GM21423 (cell line): ENCODE data around the gene ATXN2L.
"Not testable (repeated sequence)": the region's sequence is repeated elsewhere in the genome, so short reads cannot be mapped to it uniquely, and the experiment has no call there.

Experiments used
- ATAC-seq: cut with Tn5 transposase; IDR thresholded peaks from one replicate; pipeline ENCODE4 v1.9.1; 2021; ENCODE audit warnings: mild to moderate bottlenecking, moderate library complexity; ENCODE audit not compliant: unreplicated experiment

The ATXN2L gene

DNA sequence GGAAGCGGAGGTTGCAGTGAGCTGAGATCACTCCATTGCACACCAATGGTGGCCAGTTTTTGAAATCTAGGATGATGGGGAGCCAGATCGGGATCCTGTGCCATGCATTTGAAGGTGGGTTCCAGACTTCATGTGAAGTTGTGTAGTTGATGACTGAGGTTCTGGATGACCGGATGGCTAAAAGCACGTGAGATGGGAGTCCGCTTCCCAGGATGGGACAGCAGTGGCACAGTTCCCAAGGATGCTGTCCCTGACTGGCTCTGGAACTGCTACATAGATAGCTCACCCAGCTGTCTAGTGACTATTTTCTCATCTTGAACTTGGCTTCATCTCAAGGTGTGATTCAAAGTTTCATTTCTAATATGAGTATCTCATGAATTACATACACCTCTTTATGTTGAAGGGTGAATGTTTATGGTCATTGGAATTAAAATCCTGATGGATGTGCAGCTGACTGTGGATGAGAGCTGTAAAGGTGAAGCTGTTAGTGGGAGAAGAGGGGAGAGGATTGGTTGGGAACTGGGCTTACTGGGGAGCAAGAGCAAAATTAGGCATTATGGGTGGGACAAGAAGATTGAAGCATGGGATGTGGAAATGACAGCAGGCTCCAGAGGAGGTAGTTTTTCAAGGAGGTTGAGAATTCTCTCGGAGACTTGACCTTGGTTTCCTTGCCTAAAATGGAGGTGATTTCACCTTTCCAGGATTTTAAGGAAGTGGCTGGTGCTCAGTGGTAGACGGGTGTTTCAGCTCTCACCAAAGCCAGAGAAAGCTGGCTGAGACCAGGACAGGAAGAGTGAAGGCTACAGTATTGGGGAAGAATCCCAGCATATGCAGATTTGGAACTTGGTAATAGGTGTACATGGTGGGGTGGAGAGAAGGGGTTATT, 15.1 kb downstream of the ATXN2L start:
- ATAC-seq: no peak

GRCh38 chr16:28838558-28838918, 15.7 kb downstream of the ATXN2L start:
- no peak for ATAC-seq

GRCh38 chr16:28839004-28839639, 16.3 kb downstream of the ATXN2L start:
- ATAC-seq: no peak

DNA sequence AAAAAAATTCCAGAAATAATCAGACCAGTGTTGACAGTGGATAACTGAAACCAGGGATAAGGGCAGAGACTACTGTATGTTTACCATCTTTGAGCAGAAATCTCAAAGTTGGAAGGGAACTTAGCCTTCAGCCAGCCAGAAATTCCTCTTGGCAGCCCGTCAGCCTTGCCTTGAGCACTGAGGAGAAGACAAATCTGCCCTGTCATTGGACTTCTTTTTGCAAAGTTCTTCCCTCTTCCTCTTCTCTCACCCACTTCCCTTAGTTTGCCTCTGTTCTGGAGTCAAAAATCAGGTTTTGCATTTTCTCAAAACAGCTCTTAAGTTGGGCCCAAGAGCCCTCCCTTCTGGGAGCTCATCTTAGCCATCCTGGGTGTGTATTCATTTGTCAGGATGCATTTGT, 17.1 kb downstream of the ATXN2L start:
- no peak for ATAC-seq

DNA sequence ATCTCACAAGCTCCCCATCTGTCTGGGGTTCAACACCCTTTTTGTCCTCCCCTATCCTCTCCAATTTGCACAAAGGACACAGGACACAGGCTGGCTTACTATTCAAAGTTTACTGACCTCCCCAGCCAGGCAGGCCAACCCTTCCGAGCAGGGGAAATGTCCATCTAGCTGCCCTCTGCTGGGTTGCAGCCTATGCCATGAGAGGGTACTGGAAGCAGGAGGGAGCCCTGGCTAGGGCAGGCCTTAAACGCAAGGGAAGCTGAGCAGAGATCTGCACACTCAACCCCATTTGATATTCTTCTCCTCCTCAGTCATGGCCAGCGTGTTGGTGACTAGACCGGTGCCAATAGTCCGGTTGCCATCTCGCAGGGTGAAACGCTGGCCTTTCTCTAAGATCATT, 19.9 kb downstream of the ATXN2L start:
- no peak for ATAC-seq

DNA sequence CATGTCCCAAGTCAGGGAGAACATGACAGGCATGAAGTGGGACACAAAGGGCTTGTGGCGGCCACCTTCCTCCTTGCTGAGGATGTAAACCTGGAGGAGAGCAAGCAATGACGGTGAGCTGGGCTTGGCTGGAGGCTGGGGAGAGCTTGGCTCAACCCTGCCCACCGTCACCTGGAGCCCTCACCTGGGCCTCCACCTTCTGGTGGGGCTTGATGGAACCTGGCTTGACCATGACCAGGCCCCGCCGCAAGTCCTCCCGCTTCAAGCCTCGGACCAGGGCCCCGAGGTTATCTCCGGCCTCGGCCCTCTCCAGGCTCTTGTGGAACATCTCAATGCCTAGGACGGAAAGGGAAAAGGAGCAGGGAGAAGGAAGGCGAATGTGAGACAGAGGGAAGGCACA, 21.0 kb downstream of the ATXN2L start:
- ATAC-seq: no peak

- no peak for ATAC-seq
These were observed 21.6 kb downstream of the ATXN2L start for GRCh38 chr16:28844226-28844885.

GRCh38 chr16:28845293-28845692, 22.5 kb downstream of the ATXN2L start:
- no peak for ATAC-seq

DNA sequence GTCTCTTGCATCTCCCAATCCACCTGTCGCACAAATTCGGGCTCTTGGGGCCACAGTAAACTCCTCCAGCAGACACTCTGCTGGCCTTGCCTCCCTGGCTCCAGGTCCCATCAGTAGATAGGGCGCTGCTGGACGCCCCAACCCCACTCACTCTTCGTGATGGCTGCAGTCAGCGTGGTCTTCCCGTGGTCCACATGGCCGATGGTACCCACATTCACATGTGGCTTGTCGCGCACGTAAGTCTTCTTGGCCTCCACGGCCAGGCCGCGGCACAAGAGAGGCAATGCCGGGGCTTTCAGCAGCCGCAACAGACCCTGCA, 22.9 kb downstream of the ATXN2L start:
- ATAC-seq: no peak

GRCh38 chr16:28846080-28846932, 23.5 kb downstream of the ATXN2L start, which contains the start of gene TUFM:
TSS of gene TUFM (minus strand) at chr16:28846348. CDS start at chr16:28846269, 79 bp downstream.
- ATAC-seq: peak; percentile 90

- ATAC-seq: no peak
These were observed 24.1 kb downstream of the ATXN2L start for GRCh38 chr16:28846933-28847273.

GRCh38 chr16:28858421-28858820, 35.6 kb downstream of the ATXN2L start:
- ATAC-seq: no peak

DNA sequence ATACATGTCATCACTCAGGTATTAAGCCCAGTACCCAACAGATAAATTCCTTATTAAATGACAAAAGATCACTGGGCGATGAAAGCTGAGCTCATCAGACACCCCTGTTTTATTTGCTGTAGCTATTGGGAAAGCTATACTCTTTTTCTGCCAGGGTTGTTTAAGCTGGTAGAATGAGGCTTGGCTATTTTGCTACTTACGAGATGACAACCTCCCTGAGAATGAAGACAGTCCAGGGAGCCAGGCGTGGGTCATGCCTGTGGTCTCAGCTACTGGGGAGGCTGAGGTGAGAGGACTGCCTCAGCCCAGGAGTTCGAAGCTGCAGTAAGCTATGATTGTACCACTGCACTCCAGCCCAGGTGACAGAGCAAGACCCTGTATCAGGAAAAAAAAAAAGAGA, 36.5 kb downstream of the ATXN2L start:
- ATAC-seq: no peak

- ATAC-seq: no peak
These were observed 41.4 kb downstream of the ATXN2L start for GRCh38 chr16:28863929-28864793.

- ATAC-seq: no peak
These were observed 42.3 kb downstream of the ATXN2L start for GRCh38 chr16:28865001-28865688.

GRCh38 chr16:28865722-28866453, 43.1 kb downstream of the ATXN2L start:
- ATAC-seq: no peak

GRCh38 chr16:28866454-28866804, 43.6 kb downstream of the ATXN2L start:
- no peak for ATAC-seq

DNA sequence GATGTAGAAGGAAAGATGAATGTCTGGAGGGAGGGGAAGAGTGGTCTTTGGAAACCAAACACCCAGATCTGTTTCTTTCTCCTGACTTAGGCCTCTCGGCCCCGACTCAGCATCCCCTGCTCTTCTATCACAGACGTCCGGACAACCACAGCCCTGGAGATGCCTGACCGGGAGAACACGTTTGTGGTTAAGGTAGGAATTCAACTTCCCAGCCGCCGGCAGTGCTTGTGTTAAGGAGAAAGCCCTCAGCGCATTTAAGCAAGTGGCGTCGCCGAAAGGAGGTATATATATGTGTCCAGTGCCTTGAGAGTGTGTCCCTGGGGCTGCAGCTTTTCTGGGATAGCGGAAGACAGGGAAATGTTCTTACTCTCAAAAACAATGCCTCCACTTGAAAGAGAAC, 44.4 kb downstream of the ATXN2L start:
- no peak for ATAC-seq

DNA sequence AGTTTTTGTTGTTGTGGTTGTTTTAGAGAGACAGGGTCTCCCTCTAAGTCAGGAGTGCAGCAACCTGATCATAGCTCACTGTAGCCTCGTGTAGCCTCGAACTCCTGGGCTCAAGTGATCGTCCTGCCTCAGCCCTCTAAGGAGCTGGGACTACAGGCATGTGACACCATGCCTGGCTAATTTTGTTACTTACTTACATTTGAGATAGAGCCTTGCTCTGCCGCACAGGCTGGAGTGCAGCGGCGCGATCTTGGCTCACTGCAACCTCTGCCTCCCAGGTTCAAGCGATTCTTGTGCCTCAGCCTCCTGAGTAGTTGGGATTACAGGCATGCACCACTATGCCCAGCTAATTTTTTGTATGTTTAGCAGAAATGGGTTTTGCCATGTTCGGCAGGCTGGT, 44.8 kb downstream of the ATXN2L start:
- ATAC-seq: not testable (repeated sequence)
